ENCODE results near the gene INPP5E. TPM values are rescaled to one million over a fixed set of nuclear protein-coding genes. Genes with fewer than 3 reads are reported as not detected.

INPP5E gene
- total RNA-seq, 1 donor from 2014 or later: 13.5 TPM

DNA sequence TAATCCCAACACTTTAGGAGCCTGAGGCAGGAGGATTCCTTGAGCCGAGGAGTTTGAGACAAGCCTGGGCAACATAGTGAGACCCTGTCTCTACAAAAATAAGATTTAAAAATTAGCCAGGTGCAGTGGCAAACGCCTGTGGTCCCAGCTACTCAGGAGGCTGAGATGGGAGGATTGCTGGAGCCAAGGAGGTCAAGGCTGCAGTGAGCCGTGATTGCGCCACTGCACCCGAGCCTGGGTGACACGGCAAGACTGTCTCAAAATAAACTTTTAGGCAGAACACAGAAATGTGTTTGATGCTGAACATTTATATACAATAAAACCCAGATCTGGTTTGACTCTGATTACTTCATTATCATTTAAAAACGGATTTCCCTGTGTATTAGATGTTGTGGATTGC is 34.2 kb downstream of the INPP5E start:
- no peak for DNase-seq (ENCODE audit: low spot score)

DNA sequence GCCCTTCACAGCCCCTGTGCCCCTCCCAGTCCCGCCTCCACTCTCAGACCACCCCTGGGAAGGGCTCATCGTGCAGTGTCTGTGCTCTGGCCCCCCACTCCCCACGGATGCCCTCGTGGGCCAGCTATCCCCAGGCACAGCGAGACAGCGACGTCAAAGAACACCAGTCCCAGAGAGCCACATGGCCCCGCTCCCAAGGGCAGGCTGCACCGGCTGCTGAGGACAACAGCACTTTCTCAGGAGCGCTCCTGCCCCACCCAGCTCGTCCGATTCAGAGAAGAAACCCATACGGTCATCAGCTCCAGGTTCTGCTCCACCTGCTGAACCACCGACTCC is 34.9 kb downstream of the INPP5E start:
- DNase-seq (ENCODE audit: low spot score): no peak

DNA sequence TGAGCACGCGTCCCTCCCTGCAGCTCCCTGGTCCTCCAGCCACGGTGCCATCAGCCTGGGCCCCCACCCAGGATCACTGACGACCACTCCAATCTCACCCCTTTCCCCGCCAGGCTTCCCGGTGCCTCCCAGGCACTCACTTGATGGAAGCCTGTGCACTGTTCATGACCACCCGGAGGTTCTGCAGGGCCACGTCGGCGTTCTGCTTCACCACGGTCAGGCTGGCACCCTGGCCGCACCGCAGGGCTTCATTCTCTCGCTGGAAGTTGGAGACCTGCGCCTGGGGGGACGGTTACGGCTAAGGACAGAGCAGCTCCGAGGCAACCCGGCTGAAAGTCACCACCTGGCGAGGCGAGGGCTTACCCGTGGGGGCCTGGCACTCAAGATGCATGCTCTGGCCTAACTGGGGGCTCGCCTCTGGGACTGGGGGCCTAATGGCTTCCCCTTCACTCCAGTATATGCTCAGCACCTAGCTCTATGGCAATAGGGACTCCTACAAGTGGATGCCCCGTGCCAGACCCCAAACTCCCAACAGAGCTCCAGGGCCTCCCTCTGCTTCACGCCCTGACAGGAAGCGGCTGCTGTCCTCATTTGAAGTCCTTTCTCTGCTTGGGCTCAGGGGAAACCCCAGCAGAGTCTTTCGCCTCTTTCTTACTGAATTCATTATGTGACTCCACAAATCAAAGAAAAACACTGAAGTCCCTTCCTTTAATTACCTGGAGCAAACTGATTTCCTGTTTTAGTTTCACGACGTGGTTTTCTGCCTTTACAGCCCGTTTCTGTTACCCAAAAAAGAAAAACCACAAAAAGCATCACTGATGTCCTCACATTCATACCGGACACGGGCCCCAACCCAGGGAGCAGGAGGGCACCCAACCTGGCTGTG is 35.5 kb downstream of the INPP5E start:
- DNase-seq (ENCODE audit: low spot score): no peak

DNA sequence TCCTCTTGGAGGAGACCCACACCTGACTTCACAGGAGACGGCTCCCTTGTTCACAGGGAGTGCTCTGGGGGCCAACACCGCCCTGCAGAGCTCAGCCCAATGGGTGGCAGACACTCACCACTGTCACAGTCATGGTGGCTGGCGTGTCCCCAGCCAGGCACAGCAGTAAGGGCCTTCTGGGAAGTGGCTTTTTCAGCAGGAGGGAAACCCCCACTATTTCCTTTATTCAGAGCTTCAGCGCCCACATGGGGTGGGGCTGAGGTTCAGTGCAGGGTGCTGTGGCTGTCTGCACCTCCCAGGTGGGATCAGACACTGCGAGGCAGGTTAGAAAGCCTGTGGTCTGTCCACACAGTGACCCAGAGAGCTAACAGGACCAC is 36.1 kb downstream of the INPP5E start:
- DNase-seq (ENCODE audit: low spot score): no peak

DNA sequence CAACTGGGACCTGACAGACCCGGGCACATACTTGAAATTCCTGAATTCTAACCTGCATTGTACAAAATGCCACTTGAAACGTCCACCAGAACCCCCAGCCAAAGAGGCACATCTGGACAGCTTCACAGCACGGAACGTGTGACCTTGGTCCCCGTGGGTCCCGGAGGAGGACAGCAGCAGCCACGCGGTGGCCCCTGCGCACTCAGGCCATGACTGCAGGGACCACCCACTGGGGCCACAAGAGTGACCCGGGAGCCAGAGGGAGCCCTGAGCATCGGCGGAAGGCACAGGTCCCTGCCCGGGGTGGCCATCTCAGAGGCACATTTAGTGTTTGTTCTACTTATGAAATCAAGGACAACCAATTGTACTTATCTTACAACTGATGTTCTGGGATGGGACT is 37.6 kb downstream of the INPP5E start:
- no peak for DNase-seq (ENCODE audit: low spot score)

DNA sequence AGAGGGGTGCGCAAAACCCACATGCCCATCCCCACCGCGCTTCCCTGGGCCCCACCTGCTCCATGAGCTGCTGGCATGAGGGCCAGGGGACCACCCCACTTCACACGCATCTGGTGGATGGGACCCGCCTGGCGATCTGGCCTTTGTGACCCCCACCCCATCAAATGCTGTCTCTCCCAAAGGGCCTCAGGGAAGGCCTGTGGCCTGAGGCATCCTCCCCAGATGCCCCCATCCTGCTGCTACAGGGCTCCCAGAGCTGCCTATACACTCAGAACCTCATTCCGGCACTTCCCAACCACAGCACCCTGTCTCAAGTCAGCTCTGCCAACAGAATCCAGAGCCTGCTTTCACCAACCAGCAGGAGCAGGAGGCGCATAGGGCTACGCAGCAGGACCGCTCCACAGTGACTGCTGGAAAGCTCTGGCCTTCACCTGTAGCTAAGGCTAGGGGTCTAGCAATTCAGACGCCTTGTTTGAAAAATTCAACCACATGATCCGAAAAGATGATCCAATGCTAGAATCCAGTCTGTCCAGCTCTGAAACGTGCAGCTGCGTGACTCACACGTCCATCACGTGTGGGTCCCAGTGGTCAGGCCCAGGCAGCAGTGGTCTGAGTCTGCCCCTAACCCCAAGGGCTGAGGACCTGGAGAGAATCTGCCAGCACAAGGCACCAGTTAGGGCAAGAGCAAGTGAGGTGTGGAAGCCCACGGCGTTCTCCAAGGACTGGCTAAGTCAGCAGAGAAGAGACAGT is 38.3 kb downstream of the INPP5E start:
- DNase-seq (ENCODE audit: low spot score): no peak

DNA sequence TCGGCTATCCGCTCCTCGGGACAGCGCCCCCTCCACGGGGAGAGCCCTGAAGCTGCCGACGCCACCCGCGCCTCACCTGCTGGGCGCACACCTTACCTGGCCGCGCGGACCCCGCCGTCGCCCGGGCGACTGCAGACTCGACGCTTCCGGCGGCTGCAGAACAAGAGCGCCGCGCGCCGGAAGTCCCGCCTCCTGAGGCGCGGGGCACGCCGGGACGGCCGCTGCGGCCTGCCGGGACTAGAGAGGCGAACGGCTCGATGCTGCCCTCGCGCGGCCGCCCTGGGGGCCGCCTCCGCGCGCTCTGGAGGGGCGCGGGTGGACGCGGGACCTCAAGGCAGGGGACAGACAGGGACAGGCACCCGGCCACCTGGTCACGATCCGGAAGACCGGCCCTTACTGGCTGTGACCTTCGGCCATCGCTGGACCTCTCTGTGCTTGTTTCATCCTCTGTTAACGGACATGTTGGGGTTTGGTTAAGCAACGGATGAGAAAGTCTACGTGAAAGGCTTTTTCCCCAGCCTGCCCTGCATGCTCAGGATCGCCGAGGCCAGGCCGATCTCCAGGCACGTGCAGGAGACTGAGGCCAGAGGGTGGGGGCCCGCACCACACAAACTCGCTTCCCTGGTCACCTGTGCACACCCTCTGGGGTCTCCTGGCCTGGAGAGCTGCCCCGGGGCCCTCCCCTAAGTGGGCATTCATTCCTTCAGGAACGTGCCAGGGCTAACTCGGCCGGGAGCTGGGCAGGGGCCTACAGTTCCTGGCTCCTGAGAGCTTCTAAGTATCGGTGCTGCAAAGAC is 39.4 kb downstream of the INPP5E start, which contains the start of gene SNAPC4:
Gene SNAPC4, minus strand, starts transcription at position 133 of the 797 bp plus-strand sequence. CDS start 1,742 bp downstream, outside the sequence.
- peak; percentile 83 for DNase-seq (ENCODE audit: low spot score)

DNA sequence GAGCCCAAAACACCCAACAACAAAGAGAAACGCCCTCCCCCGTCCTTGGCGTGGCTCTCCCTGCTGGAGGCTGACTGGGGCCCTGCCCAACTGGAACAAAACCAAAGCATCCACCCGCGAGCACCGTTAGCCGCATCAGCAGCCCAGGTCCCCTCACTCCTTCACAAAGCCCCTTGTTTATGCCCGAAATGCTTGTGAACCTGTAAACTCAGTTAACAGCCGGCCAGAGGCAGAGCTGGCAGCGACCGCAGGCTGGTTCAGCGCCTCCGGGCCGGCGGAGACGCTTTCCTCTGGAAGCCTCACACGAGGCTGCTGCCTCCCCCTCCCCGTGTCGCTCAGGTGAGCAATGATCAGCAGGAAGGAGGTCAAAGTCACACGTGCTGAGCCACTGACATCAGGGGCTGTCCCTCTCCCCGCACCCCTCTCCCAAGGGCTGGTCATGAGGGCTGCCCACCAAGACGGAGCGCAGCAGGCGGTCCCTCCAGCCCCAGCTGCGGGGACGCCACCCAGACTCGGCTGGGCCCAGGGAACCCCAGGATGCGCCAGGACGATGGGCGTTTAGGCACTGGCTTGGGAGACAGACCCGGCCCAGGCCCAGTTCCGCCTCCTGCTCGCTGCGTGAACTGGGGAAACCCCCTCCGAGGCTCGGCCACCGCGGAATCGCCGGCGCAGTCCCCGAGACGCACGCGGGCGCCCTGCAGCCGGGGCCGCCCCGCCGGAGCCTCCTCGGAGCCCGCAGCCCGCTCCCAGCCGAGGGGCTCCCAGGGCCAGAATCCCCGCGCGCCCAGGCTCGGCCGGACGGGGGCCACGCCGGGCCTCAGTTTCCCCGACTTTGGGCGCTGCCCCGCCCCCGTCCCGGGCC is 40.2 kb downstream of the INPP5E start:
- no peak for DNase-seq (ENCODE audit: low spot score)

DNA sequence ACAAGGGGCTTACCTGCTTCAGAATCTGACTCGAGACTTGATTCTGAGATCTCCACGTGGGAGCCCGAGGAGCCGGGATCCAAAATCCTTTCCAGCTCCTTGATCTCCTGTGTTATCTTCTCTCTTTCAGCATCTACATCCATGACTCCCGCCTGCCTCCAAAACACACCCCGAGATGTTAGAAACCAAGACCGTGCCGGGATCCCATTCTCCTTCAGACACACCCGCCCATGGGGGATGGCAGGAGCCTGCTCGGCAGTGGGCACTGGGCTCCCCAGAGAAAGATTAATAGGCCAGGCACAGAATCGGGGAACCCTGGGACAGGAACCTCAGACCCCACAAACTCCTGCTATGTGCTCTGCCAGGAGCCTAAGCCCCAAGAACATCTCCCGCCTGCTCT is 41.4 kb downstream of the INPP5E start:
- DNase-seq (ENCODE audit: low spot score): no peak

DNA sequence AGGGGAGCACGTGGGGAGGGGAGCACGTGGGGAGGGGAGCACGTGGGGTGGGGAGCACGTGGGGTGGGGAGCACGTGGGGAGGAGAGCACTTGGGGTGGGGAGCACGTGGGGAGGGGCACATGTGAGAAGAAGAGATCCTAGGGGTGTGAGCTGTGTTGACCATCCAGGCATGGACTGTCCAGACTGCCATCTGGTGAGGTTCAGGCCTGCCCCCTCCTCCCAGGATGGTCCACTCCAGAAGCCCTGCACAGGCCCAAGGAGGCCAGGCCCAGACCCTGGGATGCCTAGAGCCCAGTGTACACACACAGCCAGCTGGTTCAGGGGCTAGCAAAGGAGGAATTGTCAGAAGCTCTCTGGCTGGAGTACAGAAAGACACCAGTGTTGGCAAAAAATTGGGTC is 42.0 kb downstream of the INPP5E start:
- no peak for DNase-seq (ENCODE audit: low spot score)

DNA sequence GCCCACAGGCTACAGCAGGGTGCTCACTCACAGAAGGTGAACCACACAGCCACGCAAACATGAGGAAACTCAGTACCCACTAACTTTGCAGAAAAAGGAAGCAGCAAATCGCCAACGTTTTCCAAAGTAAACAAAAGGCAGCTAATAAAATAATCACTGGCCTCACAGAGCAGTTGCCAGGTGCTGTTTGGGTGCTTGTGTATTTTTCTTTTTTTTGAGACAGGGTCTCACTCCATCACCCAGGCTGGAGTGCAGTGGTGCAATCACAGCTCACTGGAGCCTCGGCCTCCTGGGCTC is 43.5 kb downstream of the INPP5E start:
- DNase-seq (ENCODE audit: low spot score): no peak

DNA sequence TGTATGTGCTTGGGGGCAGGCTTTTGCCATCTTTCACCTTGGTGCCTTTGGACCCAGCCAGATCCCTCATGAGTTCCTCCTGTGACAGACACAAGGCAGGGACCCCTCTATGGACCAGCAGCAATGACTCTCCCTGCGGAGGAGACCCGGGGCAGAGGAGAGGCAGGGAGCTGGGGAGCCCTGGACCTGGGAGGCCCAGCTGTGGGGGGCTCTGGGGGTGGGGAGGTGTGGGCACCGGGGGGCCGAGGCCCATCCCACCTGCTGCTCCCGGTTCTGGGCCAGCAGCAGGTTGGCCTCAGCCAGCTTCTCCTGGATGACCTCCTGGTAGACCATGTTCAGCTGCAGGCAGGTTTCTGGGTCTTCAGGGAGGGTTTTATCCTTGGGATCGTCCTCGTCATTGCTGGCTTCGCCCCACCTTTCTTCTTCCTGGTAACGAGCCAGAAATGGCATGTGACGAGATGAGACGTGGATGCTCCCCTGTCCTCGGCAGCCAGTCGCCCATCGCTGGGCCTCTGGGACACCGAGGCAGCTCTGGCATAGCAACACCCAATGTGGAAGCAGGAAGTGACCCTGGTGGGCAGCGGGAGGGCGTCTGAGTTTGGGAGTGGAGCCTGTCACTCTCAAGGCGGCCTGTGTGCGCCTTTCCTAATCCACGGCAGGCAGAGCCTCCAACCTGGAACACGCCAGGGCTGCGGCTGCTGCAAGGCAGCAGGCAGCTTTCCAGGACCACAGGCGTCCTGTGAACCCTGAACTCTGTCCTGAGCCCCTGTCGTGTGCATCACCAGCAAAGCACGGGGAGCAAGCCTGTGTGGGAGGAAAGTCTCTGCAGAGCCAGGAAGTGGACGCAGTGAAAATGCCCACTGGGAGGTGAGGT is 44.1 kb downstream of the INPP5E start:
- DNase-seq (ENCODE audit: low spot score): no peak

DNA sequence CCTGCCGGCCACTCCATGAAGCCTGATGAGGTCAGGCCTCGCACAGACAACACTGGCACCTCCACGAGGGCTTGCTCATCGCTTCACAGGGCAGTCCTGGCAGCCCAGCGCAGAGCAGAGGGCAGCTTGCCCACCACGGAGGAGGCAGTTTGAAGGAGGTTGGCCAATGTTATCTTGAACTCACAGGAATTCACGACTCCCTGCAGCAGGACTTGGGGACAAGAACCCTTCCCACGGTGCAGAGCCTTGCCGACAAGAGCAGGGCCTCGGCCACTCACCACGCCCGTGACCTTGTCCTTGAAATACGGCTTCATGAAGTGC is 44.7 kb downstream of the INPP5E start:
- DNase-seq (ENCODE audit: low spot score): no peak

DNA sequence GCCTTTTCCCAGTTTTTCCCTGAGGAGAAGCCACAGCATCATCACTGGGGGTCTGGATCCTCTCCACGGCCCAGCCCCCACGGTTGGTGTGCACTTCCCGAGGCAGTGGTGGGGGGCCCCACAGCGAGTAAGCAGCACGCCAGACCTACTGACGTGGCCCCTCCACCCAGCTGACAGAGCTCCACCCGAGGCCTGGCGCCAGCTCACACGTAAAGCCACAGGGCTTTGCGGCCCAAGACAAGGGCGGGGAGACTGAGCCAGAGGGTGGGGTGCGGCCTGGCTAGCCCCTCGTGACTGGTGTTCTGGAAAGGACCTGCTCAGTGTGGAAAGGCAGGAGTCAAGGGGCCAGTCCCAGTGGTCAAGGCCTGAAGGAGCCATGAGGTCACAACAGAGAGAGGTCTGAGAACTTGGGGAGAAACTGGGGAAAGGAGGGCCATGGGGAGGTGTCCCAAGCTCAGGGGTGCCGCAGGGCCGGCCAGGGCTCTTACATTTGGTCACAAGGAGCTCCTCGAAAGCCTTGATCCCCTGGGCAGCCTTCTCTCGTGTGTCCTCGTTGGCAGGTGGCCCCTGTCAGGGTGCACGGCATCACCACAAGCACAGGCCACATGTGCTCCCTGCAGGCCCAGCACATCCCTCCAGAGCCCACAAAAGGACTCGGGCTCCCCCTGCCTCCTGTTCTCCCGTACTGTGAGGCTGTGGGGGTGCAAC is 45.2 kb downstream of the INPP5E start:
- no peak for DNase-seq (ENCODE audit: low spot score)

DNA sequence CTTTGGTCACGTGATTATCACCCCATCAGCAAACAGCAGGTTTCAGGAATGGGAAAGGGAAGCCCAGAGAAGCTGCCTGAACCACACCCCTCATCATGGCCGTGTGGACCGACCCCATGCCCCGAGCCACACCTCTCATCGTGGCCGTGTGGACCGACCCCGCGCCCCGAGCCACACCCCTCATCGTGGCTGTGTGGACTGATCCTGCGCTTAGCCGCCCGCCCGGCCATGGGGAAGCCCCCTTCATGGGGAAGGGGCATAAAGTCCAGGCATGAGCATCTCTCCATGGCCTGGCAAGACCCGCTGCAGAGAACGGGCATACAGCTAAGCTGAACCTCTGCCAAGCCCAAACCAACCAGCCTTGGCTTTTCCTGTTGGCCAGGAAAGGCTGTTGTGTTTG is 46.1 kb downstream of the INPP5E start:
- no peak for DNase-seq (ENCODE audit: low spot score)

DNA sequence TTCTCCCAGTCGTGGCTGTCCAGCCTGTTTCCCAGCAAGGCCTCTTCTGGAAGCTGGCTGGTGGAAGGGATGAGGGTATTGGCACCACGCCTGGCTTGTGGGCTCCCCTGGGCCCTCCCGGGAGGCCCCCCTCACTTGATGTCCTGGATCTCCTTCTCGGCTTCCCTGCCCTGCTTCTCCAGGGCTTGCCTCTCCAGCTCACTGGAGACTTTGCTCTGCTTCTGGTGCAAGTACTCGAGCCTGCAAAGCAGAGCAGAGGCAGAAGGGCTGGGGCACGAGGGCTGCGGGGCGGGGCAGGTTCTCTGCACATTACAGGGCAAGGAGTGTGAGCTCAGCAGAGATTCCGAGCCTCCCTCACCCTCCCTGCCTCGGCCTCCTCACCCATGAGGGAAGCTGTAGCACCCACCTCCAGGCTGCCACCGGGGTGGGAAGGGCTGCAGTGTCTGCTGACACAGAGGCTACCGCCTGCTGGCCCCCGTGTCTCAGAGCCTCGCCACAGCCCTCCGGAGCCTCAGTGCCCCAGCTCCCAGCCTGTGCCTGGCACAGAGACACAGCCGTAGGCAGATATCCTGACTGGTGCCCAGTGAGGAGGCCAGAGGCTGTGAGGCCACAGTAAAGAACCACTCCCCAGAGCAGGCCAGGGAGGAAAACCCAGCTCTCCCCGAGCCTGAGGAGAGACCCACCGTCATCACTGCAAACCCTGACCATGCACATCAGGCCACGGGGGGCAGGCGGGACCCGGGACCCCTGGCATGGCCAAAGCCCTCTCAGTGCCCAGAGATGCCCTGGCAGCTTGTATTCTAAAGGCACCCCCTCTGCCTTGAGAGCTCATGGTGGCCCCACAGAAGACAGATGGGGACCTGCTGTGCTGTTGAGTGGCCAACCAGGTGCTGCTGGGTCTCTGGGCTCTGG is 46.9 kb downstream of the INPP5E start:
- DNase-seq (ENCODE audit: low spot score): no peak

DNA sequence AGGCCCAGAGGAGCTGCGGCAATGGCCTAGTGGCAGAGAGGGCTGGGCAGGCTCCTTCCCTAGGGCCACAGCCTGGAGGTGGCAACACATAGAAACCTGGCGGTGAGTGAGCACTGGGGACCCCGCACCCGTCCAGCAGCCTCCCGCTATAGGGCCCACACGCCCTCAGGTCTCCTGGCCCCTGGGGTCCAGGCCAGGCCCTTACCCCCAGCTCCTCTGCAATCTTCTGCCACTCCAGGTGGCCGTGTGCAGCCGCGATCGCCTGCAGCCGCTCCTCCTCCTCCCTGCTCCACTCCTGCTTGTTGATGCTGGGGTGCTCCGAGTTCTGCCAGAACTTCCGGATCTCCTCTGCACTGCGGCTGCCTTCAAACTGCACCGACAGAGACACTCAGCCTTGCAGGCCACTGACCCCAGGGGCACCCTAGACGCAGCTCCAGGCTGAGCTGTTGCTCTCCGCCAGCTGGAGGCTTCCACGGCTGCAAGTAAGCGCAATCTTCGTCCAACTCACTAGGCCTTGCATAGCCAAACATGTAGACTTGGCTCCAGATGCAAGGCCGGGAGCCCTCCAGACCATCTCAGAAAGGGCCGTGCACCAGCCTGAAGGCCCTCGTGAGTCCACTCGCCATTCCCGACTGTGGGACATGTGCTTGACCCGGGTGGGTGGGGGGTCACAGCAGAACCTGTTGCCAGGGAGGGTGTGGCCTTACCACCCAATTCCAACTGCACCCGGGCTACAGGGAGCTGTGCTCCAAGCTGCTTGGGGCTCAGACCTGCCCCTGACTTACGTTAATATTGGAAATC is 47.7 kb downstream of the INPP5E start:
- no peak for DNase-seq (ENCODE audit: low spot score)

DNA sequence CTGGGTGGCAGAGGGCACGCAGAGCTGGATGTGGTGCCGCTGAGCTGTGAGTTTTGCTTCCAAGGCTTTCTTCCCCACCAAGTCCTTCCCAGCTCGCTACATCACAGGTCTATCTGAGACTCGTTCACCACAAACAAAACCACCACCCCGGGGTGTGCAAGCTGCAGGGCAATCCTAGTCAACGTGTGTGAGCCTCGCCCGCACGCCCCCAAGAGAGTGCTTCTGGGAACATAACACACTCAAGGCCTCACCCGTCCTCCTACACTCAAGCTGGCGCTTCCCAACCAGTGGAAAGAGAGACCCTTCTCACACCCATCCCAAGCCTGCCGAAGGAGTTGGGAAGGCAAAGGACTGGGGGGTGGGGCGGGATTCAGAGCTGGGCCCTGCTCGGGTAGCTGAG is 50.2 kb downstream of the INPP5E start:
- DNase-seq (ENCODE audit: low spot score): no peak

Measured in ureter (tissue), 1 donor.